ELF-1 (cell line): ENCODE results near the gene TTL.
"Not testable (repeated sequence)": the region's sequence is repeated elsewhere in the genome, so short reads cannot be mapped to it uniquely, and the experiment has no call there.

Source experiments
- DNase-seq: peaks from one replicate; pipeline ENCODE4 v3.0.0-alpha.2; 2016; ENCODE audit warnings: low read depth, low spot score

The TTL gene

DNA sequence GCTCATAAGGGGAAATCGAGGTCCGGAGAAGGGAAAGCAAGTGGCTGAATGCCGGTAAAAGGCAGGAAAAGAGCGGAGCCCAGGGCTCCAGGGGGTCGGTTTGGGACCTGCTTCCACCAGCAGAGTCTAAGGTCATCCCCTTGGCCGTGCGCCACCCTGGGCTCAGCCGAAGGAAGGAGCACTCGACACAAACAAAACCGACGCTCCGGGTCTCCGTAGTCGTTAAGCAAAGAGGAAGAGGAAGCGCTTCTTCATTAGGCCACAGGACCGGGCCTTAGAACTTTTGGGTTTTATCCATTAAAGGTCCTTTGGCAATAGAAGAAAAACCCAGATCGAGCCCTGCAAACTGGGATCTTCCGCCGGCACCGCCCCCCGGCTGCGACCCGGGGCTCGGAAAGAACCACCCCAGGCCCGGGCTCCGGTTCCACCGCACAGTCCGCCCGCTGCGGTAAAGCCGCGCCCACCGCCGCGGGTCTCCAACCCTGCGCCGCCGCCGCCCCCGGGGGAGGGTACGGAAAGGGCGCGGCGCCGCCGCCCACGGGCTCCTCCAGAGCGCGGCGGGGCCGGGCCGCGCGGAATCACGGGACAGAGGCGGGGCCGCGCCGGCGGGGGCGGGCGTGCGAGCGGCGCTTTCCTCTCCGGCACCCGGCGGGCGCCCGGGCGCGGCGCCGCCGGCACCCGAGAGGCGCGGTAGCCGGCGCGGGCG, at the start of gene TTL:
TTL (plus strand) TSS at position 629 of the 706 bp plus-strand sequence. CDS start 189 bp downstream, outside the sequence.
- DNase-seq, result peak; percentile 72

DNA sequence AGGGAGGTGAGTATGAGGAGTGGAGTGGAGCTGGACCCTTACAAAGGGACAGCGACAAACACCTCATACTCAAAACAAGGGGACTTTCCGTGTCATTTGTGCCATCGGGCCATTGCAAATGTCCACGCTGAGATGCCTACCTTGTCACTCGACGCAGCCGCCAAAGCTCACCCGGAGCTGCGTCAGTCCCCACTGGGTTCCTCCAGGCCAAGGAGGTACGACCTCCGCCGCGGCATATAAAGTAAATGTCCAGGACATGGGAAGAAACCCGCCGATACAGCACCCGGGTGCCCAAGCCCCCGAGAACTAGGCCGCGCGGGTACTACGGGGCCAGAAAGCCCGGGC, 49.6 kb upstream of the TTL start:
- DNase-seq, result not testable (repeated sequence)

DNA sequence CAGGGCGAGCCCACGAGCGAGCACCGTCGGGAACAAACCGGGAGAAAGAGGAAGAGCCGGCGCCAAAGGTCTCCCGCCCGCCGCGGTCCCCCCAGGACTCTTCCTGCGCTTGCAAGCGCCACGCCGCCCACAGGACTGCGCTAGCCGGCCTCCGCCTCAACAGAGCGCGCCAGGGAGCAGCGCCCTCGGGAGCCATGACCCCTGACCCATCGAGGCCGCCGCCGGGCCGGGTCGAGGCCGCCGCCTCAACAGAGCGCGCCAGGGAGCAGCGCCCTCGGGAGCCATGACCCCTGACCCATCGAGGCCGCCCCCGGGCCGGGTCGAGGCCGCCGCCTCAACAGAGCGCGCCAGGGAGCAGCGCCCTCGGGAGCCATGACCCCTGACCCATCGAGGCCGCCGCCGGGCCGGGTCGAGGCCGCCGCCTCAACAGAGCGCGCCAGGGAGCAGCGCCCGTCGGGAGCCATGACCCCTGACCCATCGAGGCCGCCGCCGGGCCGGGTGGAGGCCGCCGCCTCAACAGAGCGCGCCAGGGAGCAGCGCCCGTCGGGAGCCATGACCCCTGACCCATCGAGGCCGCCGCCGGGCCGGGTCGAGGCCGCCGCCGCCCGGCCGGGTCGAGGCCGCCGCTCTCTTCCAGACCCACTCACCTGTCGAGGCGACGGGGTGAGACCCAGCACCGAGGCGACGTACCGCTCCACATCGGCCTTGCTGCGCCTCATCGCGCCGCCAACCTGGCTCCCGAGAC, 49.0 kb upstream of the TTL start:
- DNase-seq, result peak; percentile 25

DNA sequence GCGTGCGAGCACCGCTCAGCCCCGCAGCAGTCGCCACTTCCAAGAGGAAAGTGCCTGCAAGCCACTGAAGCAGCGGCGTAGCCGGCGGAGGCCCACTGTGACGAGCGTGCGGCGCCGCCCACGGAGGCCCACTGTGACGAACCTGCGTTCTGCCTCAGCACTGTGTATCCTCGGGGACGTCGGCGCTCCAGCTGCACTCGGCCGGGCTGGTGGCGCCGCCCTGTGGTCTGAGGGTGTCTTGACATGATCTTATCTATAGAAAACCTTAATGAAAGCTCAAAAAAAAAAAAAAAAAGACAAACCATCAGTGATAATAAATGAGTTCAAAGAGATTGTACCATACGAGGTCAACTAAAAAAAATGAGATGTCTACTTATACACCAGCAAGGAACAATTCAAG, 48.5 kb upstream of the TTL start, which contains the start of gene RGPD8:
RGPD8 (minus strand) TSS at position 166 of the 400 bp plus-strand sequence. CDS start 192 bp downstream, outside the sequence.
- DNase-seq, result peak; percentile 81

DNA sequence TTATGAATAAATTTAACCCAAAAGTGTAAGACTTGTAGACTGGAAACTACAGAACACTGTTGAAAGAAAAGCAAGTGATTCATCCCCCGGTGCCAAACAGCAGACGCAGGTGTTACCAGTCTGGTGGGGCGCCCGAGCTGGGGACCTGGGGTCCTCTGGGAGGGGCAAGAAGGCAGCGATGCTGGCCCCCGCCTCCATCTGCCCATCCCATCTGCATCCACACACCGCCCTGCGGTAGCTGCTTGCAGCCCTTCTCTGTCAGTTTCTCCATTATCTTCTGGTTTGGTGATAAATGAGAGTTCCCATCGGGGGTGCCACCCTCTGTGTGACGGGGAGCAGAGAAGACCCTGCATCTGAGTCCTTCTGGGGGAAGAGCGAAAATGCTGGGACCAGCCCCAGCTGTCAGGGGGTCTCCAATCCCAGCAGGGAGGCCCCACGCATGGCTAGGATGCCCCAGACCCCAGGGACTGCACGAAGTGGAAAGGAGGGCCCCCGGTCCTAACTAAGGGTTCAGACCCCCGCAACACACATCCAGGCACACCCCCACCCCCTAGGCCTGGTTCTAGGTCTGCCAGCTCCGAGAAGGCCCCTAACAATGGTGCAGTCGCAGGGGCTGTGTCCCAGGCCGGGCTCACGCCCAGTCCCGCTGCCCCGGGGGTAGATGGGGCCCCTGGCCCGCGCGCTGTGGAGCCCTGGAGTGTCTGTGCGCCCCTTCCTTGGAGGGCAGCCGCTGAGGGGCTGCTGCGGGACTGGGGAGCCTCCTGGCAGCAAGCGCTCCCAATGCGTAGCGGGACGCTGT, 47.8 kb upstream of the TTL start:
- DNase-seq, result peak; percentile 6

DNA sequence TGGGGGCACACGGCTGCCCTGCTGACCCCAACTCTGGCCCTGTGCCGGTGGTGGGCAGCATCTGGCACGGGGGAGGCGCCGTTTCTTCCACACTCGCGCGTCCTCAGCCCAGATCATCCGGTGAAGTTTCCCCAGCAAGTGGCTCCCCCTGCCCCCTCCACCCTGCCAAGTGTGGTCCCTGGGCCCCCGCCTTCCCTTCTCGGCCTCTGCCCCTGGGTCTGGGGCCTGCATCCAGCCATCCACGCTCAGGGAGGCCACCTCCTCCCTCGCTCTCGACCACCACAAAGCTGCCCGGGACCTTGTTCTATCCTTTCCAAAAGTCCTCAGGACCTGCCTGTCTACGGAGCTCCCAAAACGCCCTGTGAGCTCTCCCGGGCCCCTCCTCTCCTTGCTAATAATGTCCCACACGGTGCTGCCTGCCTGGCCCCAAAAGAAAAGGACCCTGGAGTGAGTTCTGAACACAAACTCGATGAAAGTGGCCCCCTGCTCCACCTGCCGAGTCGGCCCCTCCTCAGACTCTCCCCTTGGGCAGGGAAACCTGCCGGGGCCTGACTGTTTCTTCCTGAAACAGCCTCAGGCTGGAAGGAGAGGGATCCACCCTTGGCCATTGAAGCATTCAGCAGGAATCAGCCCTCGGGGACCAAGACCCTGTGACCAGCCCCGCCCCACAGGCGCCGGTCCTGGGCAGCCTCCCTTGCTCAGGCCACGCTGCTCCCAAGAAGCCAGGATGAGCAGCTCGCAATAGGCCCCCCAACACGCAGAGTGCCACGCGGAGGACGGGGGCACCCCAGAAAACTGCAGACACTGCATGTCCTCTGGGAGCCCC, 46.9 kb upstream of the TTL start:
- DNase-seq, result peak; percentile 75

DNA sequence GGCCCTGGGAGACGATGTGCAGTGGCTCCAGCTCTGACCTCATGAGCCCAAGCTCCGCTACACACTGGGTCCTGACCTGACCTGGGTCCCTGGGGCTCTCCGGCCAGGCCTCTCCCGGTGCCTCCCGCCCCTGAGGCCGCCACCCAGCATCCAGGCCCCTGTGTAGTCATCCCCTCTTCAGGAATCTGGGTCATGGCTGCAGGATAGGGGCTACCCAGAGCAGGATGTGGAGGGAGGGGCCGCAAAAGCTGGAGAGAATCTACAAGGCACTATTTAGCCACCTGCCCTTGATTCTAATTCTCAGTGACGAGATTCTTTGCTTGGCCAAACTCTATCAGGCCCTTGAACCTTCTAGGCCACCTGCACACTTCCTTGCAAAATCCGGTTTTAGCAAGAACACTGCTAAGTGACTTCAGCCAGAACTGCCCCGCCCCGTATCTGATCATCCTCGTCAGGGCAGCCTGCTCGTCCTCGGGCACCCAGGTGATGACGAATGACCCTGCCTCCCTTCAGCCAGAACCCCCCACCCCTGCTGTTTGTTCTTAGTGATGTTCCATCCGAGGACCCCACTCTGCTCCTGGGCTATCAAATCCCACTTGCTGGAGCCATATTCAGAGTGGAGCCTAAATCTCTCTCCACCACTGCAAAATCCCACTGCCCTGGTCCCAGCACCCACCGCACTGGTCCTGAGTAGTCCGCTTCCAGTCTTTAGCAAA, 46.1 kb upstream of the TTL start:
- DNase-seq, result not testable (repeated sequence)

DNA sequence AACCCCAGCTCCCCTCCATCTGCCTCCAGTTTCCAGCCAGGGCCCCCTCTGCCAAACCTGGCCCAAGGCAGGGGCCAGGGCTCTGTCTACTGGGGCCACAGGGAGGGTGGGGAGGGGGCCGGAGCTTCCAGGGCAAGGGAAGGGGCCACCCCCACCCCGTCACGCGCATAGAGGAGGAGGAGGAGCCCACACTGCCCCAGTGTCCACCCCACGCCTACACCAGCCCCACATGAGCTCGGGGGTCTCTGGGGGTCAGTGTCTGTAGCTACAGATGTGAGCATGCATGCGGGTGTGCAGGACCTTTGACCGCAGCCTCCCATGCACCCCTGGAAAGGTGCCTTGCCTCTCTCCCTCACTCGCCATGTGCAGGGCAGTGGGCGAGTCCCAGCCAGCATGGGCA, 45.0 kb upstream of the TTL start:
- not testable (repeated sequence) for DNase-seq

DNA sequence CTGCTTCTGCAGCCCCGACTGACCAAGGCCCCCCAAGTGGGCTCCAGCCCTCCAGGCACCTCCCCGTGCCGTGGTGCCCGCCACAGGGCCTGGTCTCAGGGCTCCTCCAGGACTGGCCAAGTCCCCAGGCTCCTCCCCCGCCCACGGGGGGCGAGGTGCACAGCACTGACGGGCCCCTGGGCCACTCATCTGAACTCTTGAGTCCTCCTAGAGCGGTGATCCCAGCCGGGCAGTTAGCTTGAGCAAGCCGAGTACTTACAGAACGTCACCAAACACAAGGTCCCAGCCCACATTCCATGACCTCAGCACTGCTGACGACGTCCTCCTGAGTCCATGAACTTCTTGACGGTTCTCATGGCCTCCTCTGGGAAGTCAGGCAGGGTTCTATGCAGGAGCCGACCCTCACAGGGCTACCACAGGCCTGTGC, 44.5 kb upstream of the TTL start:
- peak; percentile 27 for DNase-seq

DNA sequence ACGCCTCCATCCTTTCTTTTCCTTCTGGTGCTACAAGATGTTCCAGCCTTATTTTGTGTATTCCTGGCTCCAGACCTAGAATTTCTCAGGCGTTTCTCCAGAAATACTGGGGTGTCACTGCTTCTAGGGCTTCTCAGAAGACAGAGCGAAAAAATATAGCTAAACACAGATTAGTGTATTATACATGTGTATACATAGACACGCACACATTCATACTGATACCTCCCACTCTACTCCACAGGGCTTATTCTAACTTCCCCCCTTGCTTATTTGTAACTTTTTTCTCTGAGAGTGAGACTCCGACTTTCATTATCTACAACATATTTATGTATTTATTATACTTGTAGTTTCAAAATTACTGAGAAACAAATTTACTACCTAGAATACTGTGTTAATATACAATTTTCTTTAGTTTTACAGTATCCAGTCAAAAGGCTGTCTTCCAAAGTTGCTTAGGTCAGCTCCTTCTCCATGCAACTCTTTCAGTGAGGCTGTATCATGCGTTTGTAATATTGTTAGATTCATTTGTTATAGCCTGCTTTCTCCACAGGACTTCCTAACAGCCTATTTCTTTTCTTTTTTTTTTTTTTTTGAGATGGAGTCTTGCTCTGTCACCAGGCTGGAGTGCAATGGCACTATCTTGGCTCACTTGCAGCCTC, 43.2 kb upstream of the TTL start:
- DNase-seq, result not testable (repeated sequence)

DNA sequence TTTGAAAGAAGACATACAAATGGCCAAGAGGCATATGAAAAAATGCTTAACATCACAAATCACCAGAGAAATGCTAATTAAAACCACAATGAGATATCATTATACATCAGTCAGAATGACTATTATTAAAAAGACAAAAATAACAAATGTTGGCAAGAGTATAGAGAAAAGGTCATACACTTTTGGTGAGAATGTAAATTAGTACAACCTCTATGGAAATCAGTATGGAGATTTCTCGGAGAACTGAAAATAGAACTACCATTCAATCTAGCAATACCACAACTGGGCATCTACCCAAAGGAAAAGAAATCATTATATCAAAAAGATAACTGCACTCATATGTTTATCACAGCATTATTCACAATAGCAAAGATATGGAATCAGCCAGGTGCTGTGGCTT, 37.7 kb upstream of the TTL start:
- DNase-seq, result not testable (repeated sequence)

DNA sequence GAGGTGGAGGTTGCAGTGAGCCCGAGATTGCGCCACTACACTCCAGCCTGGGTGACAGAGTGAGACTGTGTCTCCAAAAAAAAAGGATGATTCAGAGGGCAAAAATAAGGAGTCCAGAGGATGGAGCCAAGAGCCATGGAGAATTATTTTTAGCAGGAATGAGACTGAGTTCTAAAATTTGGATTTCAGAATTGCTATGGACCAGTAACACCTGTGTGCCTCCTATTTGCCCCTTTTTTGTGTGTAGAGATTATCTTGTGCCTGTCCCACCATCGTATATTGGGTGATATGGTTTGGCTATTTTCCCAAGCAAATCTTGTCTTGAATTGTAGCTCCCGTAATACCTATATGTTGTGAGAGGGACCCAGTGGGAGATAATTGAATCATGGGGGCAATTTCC, 32.1 kb upstream of the TTL start:
- DNase-seq, result no peak

DNA sequence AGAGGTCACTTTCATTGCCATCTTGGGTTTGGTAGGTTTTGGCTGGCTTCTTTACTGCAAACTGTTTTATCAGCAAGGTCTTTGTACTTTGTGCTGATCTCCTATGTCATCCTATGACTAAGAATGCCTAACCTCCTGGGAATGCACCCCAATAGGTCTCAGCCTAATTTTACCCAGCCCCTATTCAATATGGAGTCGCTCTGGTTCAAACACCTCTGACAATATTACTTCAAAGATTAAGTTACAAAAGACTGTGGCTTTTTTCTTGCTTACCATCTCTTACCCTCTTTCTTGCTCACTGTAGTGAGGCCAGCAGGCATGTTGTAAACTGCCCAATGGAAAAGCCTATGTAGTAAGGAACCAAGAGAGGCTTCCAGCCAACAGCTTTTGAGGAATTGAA, 30.6 kb upstream of the TTL start:
- DNase-seq, result no peak

DNA sequence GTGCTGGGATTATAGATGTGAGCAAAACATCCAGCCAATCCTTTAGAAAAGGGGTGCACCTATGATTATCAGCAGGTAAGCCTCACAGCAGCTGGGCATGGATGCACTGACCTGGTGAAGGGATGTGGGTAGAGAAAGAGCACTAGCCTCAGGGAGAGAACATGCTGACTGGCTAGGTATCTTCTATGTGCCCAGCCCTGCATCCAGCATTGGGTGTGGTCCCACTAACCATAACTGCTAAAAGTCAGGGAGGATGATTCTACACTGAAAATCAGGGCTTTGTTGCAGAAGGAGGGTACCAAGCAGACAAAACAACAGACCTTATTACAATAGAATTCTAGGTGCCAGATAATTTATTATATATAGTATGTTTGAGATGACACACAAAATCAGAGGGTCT, 27.4 kb upstream of the TTL start:
- no peak for DNase-seq

DNA sequence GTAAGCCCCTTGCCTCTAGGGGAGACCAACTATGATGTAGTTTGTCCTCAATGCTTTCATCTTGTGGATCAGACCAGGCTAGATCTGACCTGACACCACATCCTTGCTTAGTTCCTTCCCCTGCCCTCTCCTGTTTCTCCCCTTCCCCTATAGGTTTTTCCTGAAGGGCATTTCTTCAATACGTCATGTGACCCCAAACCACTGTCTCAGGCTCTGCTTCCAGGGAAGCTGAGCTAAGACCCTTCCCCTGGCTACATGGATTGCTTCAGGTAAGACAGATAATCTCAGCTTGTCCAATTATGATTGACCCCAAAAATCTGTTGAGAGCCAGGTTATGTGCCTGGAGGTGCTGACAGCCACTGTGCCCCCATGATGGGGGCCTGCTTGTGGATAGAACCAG, 22.6 kb upstream of the TTL start:
- no peak for DNase-seq

DNA sequence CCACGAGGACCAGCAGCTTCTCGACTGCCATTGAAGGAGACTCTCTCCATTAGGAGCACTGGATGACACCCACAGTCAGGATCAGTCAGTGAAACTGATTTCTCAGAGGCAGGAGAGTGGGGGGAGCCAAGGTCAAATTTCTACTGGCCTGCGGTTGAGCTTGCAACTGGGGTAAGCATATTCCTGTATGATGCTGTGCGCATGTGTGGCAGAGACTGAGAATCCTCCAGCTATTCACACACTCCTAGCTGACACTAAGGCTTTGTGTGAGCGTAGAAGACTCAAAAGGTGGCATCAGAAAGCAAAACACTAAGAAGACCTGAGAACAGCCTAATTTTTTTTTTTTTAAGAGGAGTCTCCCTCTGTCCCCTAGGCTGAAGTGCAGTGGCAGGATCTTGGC, 19.8 kb upstream of the TTL start:
- DNase-seq, result no peak

DNA sequence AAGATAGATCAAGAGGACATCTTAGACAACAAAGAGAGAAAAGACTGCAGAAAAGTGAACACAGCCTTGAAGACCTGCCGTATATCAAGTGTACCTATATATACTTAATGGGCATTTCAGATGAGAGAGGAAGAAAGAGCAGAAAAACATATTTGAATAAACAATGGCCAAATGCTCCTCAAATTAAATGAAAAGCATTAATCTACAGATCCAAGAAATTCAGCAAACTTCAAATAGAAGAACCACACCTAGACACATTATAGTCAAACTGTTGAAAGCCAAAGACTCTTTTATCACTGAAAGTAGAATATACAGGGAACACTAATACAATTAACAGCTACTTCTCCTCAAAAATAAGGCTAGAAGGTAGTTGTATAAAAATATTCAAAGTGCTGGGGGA, 18.7 kb upstream of the TTL start:
- no peak for DNase-seq

DNA sequence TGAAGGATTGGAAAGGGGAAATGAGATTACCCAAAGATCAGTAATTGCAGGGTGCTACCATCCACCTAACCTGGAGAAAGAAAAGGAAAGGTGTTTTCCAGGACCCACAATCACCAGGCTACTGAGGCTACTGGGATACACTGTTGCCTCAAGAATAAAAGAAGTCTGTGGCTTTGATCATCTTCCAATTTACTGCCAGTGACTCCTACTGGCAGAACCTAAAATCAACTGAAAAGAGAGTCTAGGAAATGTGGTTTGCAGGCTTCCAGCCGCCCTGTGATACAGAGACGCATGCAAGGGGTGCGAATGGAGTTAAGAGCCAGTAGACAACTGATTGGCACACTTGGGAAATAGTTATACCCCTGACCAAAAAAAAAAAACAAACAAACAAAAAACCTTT, 16.6 kb upstream of the TTL start:
- peak; percentile 18 for DNase-seq

DNA sequence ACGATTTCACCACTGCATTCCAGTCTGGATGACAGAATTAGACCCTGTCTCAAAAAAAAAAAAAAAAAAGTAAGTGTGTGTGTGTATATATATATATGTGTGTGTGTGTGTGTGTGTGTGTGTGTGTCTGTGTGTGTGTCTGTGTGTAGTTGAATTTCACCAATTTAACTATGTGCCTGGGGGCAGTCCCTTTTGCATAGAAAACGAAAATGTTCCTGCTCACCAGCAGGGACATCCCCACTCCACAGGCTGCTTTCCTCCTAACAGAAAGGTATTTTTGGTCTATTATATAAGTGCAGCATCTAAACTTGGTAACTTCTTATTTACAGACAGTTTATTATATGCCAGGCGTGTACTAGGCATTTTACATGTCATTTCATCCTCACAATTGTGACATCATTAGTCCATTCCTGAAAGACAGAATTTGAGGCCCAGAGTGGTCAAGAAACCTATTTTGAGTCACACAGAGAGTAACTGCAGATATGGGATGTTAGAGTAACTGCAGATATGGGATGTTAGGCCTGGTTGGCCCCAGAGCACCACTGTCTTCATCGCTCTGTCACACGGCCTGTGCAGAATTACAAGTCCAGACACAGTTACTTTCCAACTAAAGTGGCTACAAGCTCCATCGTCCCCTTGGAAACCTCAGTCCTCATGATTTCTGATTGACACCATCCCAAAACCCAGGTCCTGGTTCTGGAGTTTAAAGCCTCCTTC, 9.3 kb upstream of the TTL start:
- no peak for DNase-seq
